ENCODE results near the gene CSMD2.

Gene CSMD2

GRCh38 chr1:33624261-33624990 is 540.6 kb downstream of the CSMD2 start:
- no peak for DNase-seq

GRCh38 chr1:33623811-33624210 is 541.2 kb downstream of the CSMD2 start:
- DNase-seq: no peak

- no peak for DNase-seq
Observed at GRCh38 chr1:33622757-33623156, 542.3 kb downstream of the CSMD2 start.

GRCh38 chr1:33618636-33619035 is 546.4 kb downstream of the CSMD2 start:
- no peak for DNase-seq

GRCh38 chr1:33617451-33617850 is 547.6 kb downstream of the CSMD2 start:
- DNase-seq: no peak

GRCh38 chr1:33616780-33617179 is 548.2 kb downstream of the CSMD2 start:
- DNase-seq: no peak

- no peak for DNase-seq
Observed at GRCh38 chr1:33615546-33615945, 549.5 kb downstream of the CSMD2 start.

GRCh38 chr1:33610864-33611455 is 554.1 kb downstream of the CSMD2 start:
- no peak for DNase-seq

GRCh38 chr1:33610391-33610790 is 554.6 kb downstream of the CSMD2 start:
- no peak for DNase-seq

- no peak for DNase-seq
Observed at GRCh38 chr1:33609739-33610138, 555.3 kb downstream of the CSMD2 start.

- DNase-seq: no peak
Observed at GRCh38 chr1:33608825-33609400, 556.1 kb downstream of the CSMD2 start.

- no peak for DNase-seq
Observed at GRCh38 chr1:33607444-33608005, 557.5 kb downstream of the CSMD2 start.

GRCh38 chr1:33606272-33606671 is 558.8 kb downstream of the CSMD2 start:
- DNase-seq: no peak

GRCh38 chr1:33602271-33602670 is 562.8 kb downstream of the CSMD2 start:
- no peak for DNase-seq

- DNase-seq: no peak
Observed at GRCh38 chr1:33601751-33602150, 563.3 kb downstream of the CSMD2 start.

GRCh38 chr1:33599516-33600115 is 565.4 kb downstream of the CSMD2 start:
- DNase-seq: no peak

- DNase-seq: no peak
Observed at GRCh38 chr1:33588726-33589125, 576.3 kb downstream of the CSMD2 start.

- no peak for DNase-seq
Observed at GRCh38 chr1:33586795-33587194, 578.2 kb downstream of the CSMD2 start.

GRCh38 chr1:33586106-33586505 is 578.9 kb downstream of the CSMD2 start:
- DNase-seq: peak; percentile 75

- no peak for DNase-seq
Observed at GRCh38 chr1:33583567-33583966, 581.5 kb downstream of the CSMD2 start.

GRCh38 chr1:33578557-33579448 is 586.2 kb downstream of the CSMD2 start:
- DNase-seq: no peak

GRCh38 chr1:33577663-33578062 is 587.4 kb downstream of the CSMD2 start:
- DNase-seq: no peak
